ENCODE data around the gene C1QA. TPM values are rescaled to one million over a fixed set of nuclear protein-coding genes. Genes with fewer than 3 reads are reported as not detected.

The C1QA gene
- total RNA-seq, 2 donors from 2014 or later = not detected

DNA sequence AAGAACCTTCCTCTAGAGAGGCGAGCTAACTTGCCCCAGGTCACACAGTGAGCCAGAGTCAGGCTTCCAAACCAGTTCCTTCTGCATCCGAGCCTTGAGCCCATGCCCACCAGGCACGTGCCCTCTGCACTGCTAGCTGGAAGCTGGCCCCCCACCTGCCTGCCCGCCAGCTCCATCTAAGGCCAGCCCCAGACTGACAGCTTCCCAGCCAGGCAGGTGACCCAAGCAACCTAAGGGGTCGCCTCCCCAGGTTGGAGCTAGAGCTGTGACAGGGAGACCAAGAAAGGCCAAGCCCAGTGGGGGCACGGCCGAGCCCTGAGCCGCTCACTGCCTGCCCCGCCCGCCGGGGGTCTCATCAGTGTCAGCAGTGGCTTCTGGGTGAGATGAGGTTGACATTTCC lies 19.9 kb upstream of the C1QA start:
- no peak for DNase-seq
- TF ChIP-seq, protein P1, sequence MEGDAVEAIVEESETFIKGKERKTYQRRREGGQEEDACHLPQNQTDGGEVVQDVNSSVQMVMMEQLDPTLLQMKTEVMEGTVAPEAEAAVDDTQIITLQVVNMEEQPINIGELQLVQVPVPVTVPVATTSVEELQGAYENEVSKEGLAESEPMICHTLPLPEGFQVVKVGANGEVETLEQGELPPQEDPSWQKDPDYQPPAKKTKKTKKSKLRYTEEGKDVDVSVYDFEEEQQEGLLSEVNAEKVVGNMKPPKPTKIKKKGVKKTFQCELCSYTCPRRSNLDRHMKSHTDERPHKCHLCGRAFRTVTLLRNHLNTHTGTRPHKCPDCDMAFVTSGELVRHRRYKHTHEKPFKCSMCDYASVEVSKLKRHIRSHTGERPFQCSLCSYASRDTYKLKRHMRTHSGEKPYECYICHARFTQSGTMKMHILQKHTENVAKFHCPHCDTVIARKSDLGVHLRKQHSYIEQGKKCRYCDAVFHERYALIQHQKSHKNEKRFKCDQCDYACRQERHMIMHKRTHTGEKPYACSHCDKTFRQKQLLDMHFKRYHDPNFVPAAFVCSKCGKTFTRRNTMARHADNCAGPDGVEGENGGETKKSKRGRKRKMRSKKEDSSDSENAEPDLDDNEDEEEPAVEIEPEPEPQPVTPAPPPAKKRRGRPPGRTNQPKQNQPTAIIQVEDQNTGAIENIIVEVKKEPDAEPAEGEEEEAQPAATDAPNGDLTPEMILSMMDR (conservative IDR thresholded peaks at IDR 0.05) = no peak
- no peak overlapping the region for H3K4me3 Mint-ChIP-seq
- H3K9me3 ChIP-seq (ENCODE audit: control insufficient read depth, low read length) = no peaks in the 10 kb centered on the region
- H3K4me3 ChIP-seq (ENCODE audit: low read length) = no peak overlapping the region
- H3K36me3 Mint-ChIP-seq (ENCODE audit: low read depth) = no peaks in the 10 kb centered on the region
- H3K36me3 ChIP-seq (ENCODE audit: control insufficient read depth, insufficient read depth, low read length) = no peaks in the 10 kb centered on the region
- peaks cover 10% of the 10 kb centered on the region for H3K27me3 Mint-ChIP-seq (ENCODE audit: insufficient read depth)
- H3K27me3 ChIP-seq (ENCODE audit: control insufficient read depth, insufficient read depth, low read length, poor library complexity, severe bottlenecking) = peaks cover 3% of the 10 kb centered on the region
- no peak overlapping the region for H3K9ac ChIP-seq (ENCODE audit: extremely low read depth, low read length, poor library complexity, severe bottlenecking)
- H3K27ac ChIP-seq (ENCODE audit: low read depth, low read length) = no peak overlapping the region
- H3K4me1 Mint-ChIP-seq = no peaks in the 10 kb centered on the region
- no peak overlapping the region for H3K27ac Mint-ChIP-seq
- 73 to 81% methylated on average over 4 to 11 of the region's 11 CpGs for WGBS, 2 experiments (ENCODE audit: insufficient coverage in 1 of 2, insufficient read length in 1 of 2)
- no peaks in the 10 kb centered on the region for H3K4me1 ChIP-seq (ENCODE audit: control insufficient read depth, insufficient read depth, low read length)
- H3K9me3 Mint-ChIP-seq = no peaks in the 10 kb centered on the region

DNA sequence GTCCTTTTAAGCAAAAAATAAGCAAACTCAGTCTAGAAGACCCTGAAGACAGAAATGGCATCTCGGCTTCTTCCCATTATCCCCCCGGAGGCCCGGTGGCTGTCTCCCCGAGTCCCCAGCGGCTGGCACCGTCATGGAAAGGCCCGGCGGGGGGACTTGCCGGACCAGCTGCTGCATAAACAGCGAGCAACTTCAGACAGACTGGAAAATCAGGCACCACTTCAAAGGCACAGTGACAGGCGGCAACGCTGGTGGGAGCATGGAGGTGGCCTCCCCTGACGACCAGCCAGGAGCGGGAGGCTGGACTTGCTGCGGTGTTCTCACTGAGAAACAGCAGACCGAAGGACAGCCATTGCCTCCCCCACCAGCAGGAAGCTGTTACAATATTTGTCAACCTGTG lies 18.4 kb upstream of the C1QA start:
- DNase-seq = no peak
- TF ChIP-seq, protein P1 (conservative IDR thresholded peaks at IDR 0.05) = no peak
- Histone ChIP-seq H3K27me3 (ENCODE audit: control insufficient read depth, insufficient read depth, low read length, poor library complexity, severe bottlenecking) (no peaks in the 10 kb centered on the region), H3K36me3 (ENCODE audit: control insufficient read depth, insufficient read depth, low read length) (no peaks in the 10 kb centered on the region), H3K9ac (ENCODE audit: extremely low read depth, low read length, poor library complexity, severe bottlenecking) (no peak overlapping the region), H3K27ac (ENCODE audit: low read depth, low read length) (no peak overlapping the region), H3K4me3 (ENCODE audit: low read length) (no peak overlapping the region), H3K9me3 (ENCODE audit: control insufficient read depth, low read length) (no peaks in the 10 kb centered on the region), H3K4me1 (ENCODE audit: control insufficient read depth, insufficient read depth, low read length) (no peaks in the 10 kb centered on the region)
- Mint-ChIP-seq H3K9me3 (no peaks in the 10 kb centered on the region), H3K36me3 (ENCODE audit: low read depth) (no peaks in the 10 kb centered on the region), H3K27ac (no peak overlapping the region), H3K4me3 (no peak overlapping the region), H3K4me1 (no peaks in the 10 kb centered on the region), H3K27me3 (ENCODE audit: insufficient read depth) (peaks cover 7% of the 10 kb centered on the region)
- WGBS, 2 experiments (ENCODE audit: insufficient coverage in 1 of 2, insufficient read length in 1 of 2) = 62 to 77% methylated on average over 3 to 16 of the region's 16 CpGs

- H3K9me3 ChIP-seq (ENCODE audit: control insufficient read depth, low read length) = no peaks in the 10 kb centered on the region
- Mint-ChIP-seq H3K36me3 (ENCODE audit: low read depth) (no peaks in the 10 kb centered on the region), H3K9me3 (no peaks in the 10 kb centered on the region), H3K4me1 (no peaks in the 10 kb centered on the region), H3K4me3 (no peak overlapping the region), H3K27ac (no peak overlapping the region), H3K27me3 (ENCODE audit: insufficient read depth) (peaks cover 3% of the 10 kb centered on the region)
- H3K27me3 ChIP-seq (ENCODE audit: control insufficient read depth, insufficient read depth, low read length, poor library complexity, severe bottlenecking) = no peaks in the 10 kb centered on the region
- no peak overlapping the region for H3K27ac ChIP-seq (ENCODE audit: low read depth, low read length)
- no peak overlapping the region for H3K4me3 ChIP-seq (ENCODE audit: low read length)
- TF ChIP-seq, protein P1 (conservative IDR thresholded peaks at IDR 0.05) = no peak
- no peaks in the 10 kb centered on the region for H3K4me1 ChIP-seq (ENCODE audit: control insufficient read depth, insufficient read depth, low read length)
- no peak overlapping the region for H3K9ac ChIP-seq (ENCODE audit: extremely low read depth, low read length, poor library complexity, severe bottlenecking)
- no peaks in the 10 kb centered on the region for H3K36me3 ChIP-seq (ENCODE audit: control insufficient read depth, insufficient read depth, low read length)
- DNase-seq = no peak
- 91 to 96% methylated on average over 5 to 7 of the region's 7 CpGs for WGBS, 2 experiments (ENCODE audit: insufficient coverage in 1 of 2, insufficient read length in 1 of 2)
Measured at GRCh38 chr1:22619252-22619651, 17.2 kb upstream of the C1QA start.
